ENCODE measurements around the gene LHPP. TPM values are rescaled to one million over a fixed set of nuclear protein-coding genes. Genes with fewer than 3 reads are reported as not detected.

Gene LHPP
- total and polyA plus RNA-seq, 4 experiments from 2014 or later, result 17.9 to 22.4 (median 19.2) TPM

DNA sequence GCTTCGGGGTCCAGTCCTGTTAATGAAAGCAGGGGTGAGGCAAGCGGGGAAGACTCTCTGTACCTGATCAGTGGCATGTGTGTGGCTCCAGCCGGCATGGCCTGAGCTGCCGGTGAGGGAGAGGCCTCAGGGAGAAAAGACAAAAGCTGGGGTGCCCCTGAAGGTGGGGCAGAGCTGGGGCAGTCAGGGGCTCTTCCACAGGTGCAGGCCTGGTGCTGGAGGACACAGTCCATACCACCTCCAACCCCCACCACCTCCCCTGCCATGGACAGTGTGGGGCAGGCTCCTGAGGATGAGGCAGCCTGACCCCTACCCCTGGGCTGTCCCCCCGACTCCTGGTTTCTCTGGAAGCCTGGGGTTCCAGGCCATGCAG is 129.5 kb downstream of the LHPP start:
- no peak for DNase-seq
- no peak overlapping the region for H3K4me3 Mint-ChIP-seq
- ChIA-PET CTCF (ENCODE audit: partially characterized antibody) (no interaction called here), POLR2A (ENCODE audit: partially characterized antibody) (no interaction called here)
- Histone ChIP-seq H3K36me3 (ENCODE audit: insufficient read depth, low read length) (no peaks in the 10 kb centered on the region), H3K27ac (ENCODE audit: low read depth, low read length) (no peak overlapping the region), H3K9me3 (ENCODE audit: control insufficient read depth in 1 of 2, low read length in 2 of 2) (no peaks in the 10 kb centered on the region), H3K4me3 (ENCODE audit: low read length in 2 of 2) (no peak overlapping the region), H3K27me3 (ENCODE audit: insufficient read depth, low read length) (no peaks in the 10 kb centered on the region), H3K4me1 (ENCODE audit: insufficient read depth, low read length) (no peaks in the 10 kb centered on the region)
- H3K27ac Mint-ChIP-seq, result no peak overlapping the region
- H3K36me3 Mint-ChIP-seq, result peaks cover 0 to 1% of the 10 kb centered on the region in 2 donors
- H3K4me1 Mint-ChIP-seq, result peaks cover 0 to 7% (median 3%) of the 10 kb centered on the region in 4 donors
- intact Hi-C loops (cut with micrococcal nuclease), result no loop called here
- H3K27me3 Mint-ChIP-seq, result no peaks in the 10 kb centered on the region
- peaks cover 0 to 3% (median 0%) of the 10 kb centered on the region in 8 donors for H3K9me3 Mint-ChIP-seq

DNA sequence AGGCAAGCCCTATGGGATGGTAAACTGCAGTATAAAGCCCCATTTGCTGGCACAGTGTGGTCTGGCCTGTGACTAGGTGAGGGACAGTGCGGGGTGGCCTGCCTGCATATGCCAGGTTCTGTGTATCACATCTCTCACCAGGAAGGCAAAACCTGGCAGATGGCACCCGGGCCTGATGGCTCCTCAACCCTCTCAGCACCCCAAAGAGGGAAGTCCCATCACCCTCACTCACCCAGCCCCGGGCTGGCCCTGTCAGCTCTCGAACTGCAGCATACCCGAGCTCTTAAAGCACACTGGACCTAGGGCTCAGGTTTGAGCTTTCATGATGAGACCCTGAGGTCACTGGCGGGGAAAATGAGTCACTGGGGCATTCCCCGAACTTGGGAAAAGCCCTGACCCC is 130.5 kb downstream of the LHPP start:
- Mint-ChIP-seq H3K36me3 (peaks cover 0 to 1% of the 10 kb centered on the region in 2 donors), H3K27me3 (no peaks in the 10 kb centered on the region), H3K4me3 (no peak overlapping the region), H3K9me3 (peaks cover 0 to 3% (median 0%) of the 10 kb centered on the region in 8 donors), H3K27ac (no peak overlapping the region), H3K4me1 (peaks cover 0 to 7% (median 3%) of the 10 kb centered on the region in 4 donors)
- ChIA-PET POLR2A (ENCODE audit: partially characterized antibody) (no interaction called here), CTCF (ENCODE audit: partially characterized antibody) (interaction anchor here (0.8 kb wide), 1 partner anchor 149 kb away, joined by 3 read pairs; no protein-coding TSS in a partner anchor)
- no peaks in the 10 kb centered on the region for H3K9me3 ChIP-seq (ENCODE audit: control insufficient read depth in 1 of 2, low read length in 2 of 2)
- intact Hi-C loops (cut with micrococcal nuclease), result no loop called here
- H3K27ac ChIP-seq (ENCODE audit: low read depth, low read length), result no peak overlapping the region
- H3K4me3 ChIP-seq (ENCODE audit: low read length in 2 of 2), result no peak overlapping the region
- H3K4me1 ChIP-seq (ENCODE audit: insufficient read depth, low read length), result no peaks in the 10 kb centered on the region
- H3K36me3 ChIP-seq (ENCODE audit: insufficient read depth, low read length), result no peaks in the 10 kb centered on the region
- no peaks in the 10 kb centered on the region for H3K27me3 ChIP-seq (ENCODE audit: insufficient read depth, low read length)
- no peak for DNase-seq

DNA sequence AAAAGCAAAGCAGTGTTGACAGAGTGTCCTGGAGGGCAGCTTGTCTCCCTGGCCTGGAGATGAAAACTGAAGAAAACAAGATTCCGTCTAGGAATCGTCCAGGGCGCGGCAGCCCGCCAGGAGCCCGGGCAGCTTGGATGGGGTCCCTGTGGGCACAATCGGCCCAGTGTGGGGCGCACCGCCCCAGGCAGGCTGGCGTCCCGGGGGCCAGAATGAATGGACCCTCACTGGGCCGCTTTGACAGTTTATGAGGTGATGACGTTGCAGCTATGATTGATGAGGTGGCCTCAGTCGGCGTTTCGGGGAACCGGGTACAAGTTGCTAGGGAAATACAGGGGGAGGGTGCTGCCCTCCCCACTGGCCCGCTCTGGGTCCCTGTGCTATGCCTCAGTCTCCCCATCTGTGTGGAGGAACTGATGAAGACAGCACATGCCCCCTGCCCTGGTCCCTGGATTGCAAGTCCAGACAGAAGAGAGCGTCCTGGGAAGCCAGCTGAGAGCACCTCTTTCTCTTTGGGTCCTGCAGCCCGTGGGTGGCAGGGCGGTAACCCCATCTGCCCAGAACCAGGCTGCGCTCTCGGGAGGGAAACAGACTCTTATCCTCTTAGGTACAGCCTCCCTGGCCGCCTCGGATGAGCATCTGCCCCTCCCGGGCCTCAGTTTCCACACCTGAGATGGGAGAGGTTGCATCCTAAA is 131.3 kb downstream of the LHPP start:
- Mint-ChIP-seq H3K27me3 (no peaks in the 10 kb centered on the region), H3K27ac (no peak overlapping the region), H3K4me3 (no peak overlapping the region), H3K36me3 (peaks cover 0 to 1% of the 10 kb centered on the region in 2 donors), H3K9me3 (peaks cover 0 to 3% (median 0%) of the 10 kb centered on the region in 8 donors), H3K4me1 (peaks cover 0 to 7% (median 3%) of the 10 kb centered on the region in 4 donors)
- H3K36me3 ChIP-seq (ENCODE audit: insufficient read depth, low read length), result no peaks in the 10 kb centered on the region
- no peak overlapping the region for H3K4me3 ChIP-seq (ENCODE audit: low read length in 2 of 2)
- no peaks in the 10 kb centered on the region for H3K27me3 ChIP-seq (ENCODE audit: insufficient read depth, low read length)
- CTCF ChIA-PET (ENCODE audit: partially characterized antibody), result no interaction called here
- no peaks in the 10 kb centered on the region for H3K9me3 ChIP-seq (ENCODE audit: control insufficient read depth in 1 of 2, low read length in 2 of 2)
- no peak for DNase-seq
- POLR2A ChIA-PET (ENCODE audit: partially characterized antibody), result no interaction called here
- no peaks in the 10 kb centered on the region for H3K4me1 ChIP-seq (ENCODE audit: insufficient read depth, low read length)
- intact Hi-C loops (cut with micrococcal nuclease), result no loop called here
- H3K27ac ChIP-seq (ENCODE audit: low read depth, low read length), result no peak overlapping the region

DNA sequence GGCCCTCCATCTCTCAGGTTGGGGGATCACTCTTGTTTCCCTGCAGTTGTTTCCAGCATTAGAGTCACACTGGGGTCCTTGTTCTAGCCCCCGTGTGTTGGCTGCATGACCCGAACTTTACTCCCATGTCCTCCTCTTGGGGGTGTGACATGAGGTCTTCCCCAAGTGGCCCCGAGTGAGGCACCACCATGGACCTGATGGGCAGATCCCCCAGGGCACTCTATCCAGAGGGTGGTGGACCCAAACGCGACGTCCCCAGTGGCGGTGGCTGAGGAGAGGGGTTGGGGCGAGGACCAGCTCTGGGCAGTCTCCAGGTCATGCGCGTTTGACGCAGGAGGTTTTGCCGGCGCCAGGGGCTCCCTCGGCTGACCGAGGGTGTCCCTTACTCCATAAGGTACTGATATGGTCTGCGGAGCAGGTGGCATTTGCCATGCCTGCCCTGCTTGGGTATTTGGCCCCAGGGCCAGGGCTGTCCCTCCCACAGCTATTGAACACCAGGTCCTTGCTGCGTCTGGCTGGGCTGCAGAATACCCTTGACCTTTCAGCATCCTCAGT is 131.9 kb downstream of the LHPP start:
- H3K4me1 Mint-ChIP-seq, result peaks cover 0 to 7% (median 3%) of the 10 kb centered on the region in 4 donors
- H3K27ac Mint-ChIP-seq, result no peak overlapping the region
- H3K27ac ChIP-seq (ENCODE audit: low read depth, low read length), result no peak overlapping the region
- no peaks in the 10 kb centered on the region for H3K9me3 ChIP-seq (ENCODE audit: control insufficient read depth in 1 of 2, low read length in 2 of 2)
- H3K4me3 ChIP-seq (ENCODE audit: low read length in 2 of 2), result no peak overlapping the region
- intact Hi-C loops (cut with micrococcal nuclease), result no loop called here
- peaks cover 0 to 1% of the 10 kb centered on the region in 2 donors for H3K36me3 Mint-ChIP-seq
- POLR2A ChIA-PET (ENCODE audit: partially characterized antibody), result no interaction called here
- no peaks in the 10 kb centered on the region for H3K4me1 ChIP-seq (ENCODE audit: insufficient read depth, low read length)
- no peak for DNase-seq
- H3K27me3 ChIP-seq (ENCODE audit: insufficient read depth, low read length), result no peaks in the 10 kb centered on the region
- CTCF ChIA-PET (ENCODE audit: partially characterized antibody), result no interaction called here
- no peaks in the 10 kb centered on the region for H3K36me3 ChIP-seq (ENCODE audit: insufficient read depth, low read length)
- H3K4me3 Mint-ChIP-seq, result no peak overlapping the region
- H3K9me3 Mint-ChIP-seq, result peaks cover 0 to 3% (median 0%) of the 10 kb centered on the region in 8 donors
- no peaks in the 10 kb centered on the region for H3K27me3 Mint-ChIP-seq

DNA sequence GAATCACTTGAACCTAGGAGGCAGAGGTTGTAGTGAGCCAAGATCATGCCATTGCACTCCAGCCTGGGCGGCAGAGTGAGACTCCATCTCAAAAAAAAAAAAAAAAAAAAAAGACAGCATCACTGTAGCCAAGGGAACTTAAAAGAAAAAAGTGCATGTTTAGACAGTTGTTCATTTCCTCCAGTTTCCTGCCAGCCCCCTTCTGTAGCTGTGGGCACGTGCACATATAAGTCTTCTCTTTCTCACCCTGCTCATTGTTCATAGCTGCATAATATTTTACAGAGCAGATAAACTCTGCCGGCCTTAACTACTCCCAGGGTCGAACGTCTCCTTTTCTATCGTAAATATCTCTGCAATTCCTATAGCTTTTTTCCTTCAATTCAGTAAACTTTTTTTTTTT is 132.6 kb downstream of the LHPP start:
- H3K4me3 ChIP-seq (ENCODE audit: low read length in 2 of 2), result no peak overlapping the region
- H3K27ac ChIP-seq (ENCODE audit: low read depth, low read length), result no peak overlapping the region
- Mint-ChIP-seq H3K9me3 (peaks cover 0 to 5% (median 0%) of the 10 kb centered on the region in 8 donors), H3K27ac (peak overlapping the region in 1 of 7 donors; percentile 19), H3K36me3 (peaks cover 0 to 1% of the 10 kb centered on the region in 2 donors), H3K4me3 (no peak overlapping the region), H3K4me1 (peaks cover 0 to 7% (median 5%) of the 10 kb centered on the region in 4 donors), H3K27me3 (no peaks in the 10 kb centered on the region)
- H3K36me3 ChIP-seq (ENCODE audit: insufficient read depth, low read length), result no peaks in the 10 kb centered on the region
- ChIA-PET CTCF (ENCODE audit: partially characterized antibody) (interaction anchor here (1.0 kb wide), 1 partner anchor 147 kb away, joined by 6 read pairs; no protein-coding TSS in a partner anchor), POLR2A (ENCODE audit: partially characterized antibody) (no interaction called here)
- H3K27me3 ChIP-seq (ENCODE audit: insufficient read depth, low read length), result no peaks in the 10 kb centered on the region
- no peak for DNase-seq
- intact Hi-C loops (cut with micrococcal nuclease), result no loop called here
- H3K9me3 ChIP-seq (ENCODE audit: control insufficient read depth in 1 of 2, low read length in 2 of 2), result no peaks in the 10 kb centered on the region
- H3K4me1 ChIP-seq (ENCODE audit: insufficient read depth, low read length), result no peaks in the 10 kb centered on the region

DNA sequence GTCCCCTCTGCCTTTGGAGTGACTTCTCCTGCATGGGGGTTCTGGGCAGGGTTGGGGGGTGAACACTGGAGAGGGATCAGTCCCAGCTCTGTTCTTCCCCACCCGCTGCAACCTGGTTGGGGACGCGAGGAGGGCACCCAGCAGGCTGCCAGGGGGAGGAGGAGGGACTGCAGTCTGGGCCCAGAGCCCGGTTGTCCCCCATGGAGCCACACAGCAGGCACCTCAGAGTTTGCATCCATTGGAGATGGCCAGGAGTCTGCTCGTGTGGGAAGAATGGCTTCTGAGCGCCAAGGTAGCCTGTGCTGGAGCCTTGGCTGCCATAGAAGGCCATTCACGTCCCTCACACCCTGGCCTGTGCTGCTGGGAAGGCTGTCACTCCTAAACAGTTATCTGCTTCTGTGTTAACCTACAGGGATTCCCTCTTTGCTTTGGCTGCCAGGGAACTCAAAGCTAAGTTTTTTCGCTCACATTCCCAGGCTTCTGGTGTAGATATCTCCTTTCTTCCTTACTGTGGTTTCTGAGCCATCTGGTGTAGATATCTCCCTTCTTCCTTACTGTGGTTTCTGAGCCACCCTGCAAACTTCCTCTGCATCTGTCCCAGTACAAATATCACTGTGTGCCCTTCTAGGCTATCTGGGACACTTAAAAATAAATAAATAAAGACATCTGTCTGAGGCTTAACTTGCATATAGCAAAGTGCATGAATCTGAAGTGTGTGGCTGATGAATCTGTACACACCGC is 133.7 kb downstream of the LHPP start:
- Mint-ChIP-seq H3K36me3 (peaks cover 0 to 1% of the 10 kb centered on the region in 2 donors), H3K27me3 (no peaks in the 10 kb centered on the region), H3K9me3 (peaks cover 0 to 5% (median 0%) of the 10 kb centered on the region in 8 donors), H3K27ac (peak overlapping the region in 3 of 7 donors; percentile 19 to 81 (median 71)), H3K4me1 (peaks cover 0 to 7% (median 5%) of the 10 kb centered on the region in 4 donors), H3K4me3 (no peak overlapping the region)
- no peak for DNase-seq
- POLR2A ChIA-PET (ENCODE audit: partially characterized antibody), result no interaction called here
- no peaks in the 10 kb centered on the region for H3K36me3 ChIP-seq (ENCODE audit: insufficient read depth, low read length)
- CTCF ChIA-PET (ENCODE audit: partially characterized antibody), result no interaction called here
- no peaks in the 10 kb centered on the region for H3K9me3 ChIP-seq (ENCODE audit: control insufficient read depth in 1 of 2, low read length in 2 of 2)
- no peaks in the 10 kb centered on the region for H3K27me3 ChIP-seq (ENCODE audit: insufficient read depth, low read length)
- intact Hi-C loops (cut with micrococcal nuclease), result no loop called here
- H3K27ac ChIP-seq (ENCODE audit: low read depth, low read length), result no peak overlapping the region
- no peaks in the 10 kb centered on the region for H3K4me1 ChIP-seq (ENCODE audit: insufficient read depth, low read length)
- no peak overlapping the region for H3K4me3 ChIP-seq (ENCODE audit: low read length in 2 of 2)

DNA sequence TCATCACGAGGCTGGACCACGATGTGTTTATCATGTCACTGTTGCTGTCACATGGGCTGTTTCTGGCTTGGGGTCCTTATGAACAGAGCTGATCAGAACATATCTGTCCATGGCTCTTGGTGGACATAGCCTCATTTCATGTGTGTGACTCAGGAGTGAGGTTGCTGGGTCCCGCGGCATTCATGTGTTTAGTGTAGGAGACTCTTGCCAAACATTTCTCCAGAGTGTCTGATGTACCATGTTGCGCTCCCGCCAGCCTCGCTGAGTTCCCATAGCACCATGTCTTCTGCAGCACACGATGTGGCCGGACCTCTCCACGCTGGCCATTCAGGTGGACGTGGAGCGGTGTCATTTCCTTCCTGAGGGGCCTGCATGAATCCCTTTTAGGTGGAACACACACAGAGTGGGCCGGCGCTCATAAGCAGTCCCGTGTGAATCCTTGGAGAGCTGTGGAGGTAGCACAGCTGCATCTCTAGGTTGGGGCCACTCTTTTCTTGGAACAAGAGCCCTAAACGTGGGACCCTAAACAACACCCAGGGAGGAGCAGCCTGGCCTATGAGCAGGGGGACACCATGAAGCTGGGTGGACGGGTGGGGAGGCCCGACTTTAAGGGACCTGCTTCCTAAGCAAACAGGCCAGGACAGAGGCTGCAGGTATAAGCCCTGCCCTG is 134.6 kb downstream of the LHPP start:
- Mint-ChIP-seq H3K36me3 (peaks cover 0 to 1% of the 10 kb centered on the region in 2 donors), H3K27ac (peak overlapping the region in 1 of 7 donors; percentile 81), H3K4me3 (no peak overlapping the region), H3K9me3 (peaks cover 0 to 5% (median 0%) of the 10 kb centered on the region in 8 donors), H3K27me3 (no peaks in the 10 kb centered on the region), H3K4me1 (peaks cover 0 to 7% (median 5%) of the 10 kb centered on the region in 4 donors)
- no peaks in the 10 kb centered on the region for H3K4me1 ChIP-seq (ENCODE audit: insufficient read depth, low read length)
- DNase-seq, result no peak
- no peaks in the 10 kb centered on the region for H3K36me3 ChIP-seq (ENCODE audit: insufficient read depth, low read length)
- CTCF ChIA-PET (ENCODE audit: partially characterized antibody), result no interaction called here
- H3K27ac ChIP-seq (ENCODE audit: low read depth, low read length), result no peak overlapping the region
- H3K9me3 ChIP-seq (ENCODE audit: control insufficient read depth in 1 of 2, low read length in 2 of 2), result no peaks in the 10 kb centered on the region
- H3K27me3 ChIP-seq (ENCODE audit: insufficient read depth, low read length), result no peaks in the 10 kb centered on the region
- H3K4me3 ChIP-seq (ENCODE audit: low read length in 2 of 2), result no peak overlapping the region
- POLR2A ChIA-PET (ENCODE audit: partially characterized antibody), result no interaction called here
- intact Hi-C loops (cut with micrococcal nuclease), result no loop called here

Data from CD4-positive, alpha-beta memory T cell (primary cell).